ENCODE measurements around the gene CACNG7. TPM values are rescaled to one million over a fixed set of nuclear protein-coding genes. Genes with fewer than 3 reads are reported as not detected.
A peak's percentile ranks its signal among the peaks of the same experiment; 100 is the strongest.

Gene CACNG7
- total RNA-seq, 2 donors from 2014 or later, result not detected

DNA sequence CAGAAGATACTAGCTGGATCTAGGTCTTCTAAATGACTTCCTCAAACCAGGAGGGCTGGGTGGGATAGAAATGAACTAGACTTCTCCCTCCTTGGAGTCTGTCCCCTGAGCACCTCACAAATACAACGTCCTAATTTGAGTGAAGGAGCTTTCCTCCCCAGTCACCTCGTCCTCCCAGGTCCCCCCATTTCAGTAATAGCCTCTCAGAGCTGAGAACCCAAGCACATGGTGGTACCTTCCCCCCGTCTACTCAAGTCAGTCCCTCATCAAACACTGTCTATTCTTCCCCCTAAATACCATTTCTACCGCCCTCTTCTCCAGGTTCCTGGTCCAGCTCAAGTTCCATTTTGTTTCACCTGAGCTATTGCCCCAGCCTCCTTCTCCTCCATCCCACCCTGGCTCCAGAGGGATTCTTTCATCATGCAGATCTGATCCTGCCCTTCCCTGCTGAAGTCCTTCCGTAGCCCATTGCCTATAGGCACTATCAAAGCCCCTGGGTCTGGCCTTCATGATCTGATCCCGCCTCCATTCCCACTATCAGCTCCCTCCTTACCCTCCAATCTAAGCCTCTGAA lies 32.3 kb upstream of the CACNG7 start:
- H3K27me3 ChIP-seq, result peaks cover 0 to 2% of the 10 kb centered on the region in 2 donors
- H3K36me3 ChIP-seq, result peaks cover 44% of the 10 kb centered on the region
- TF ChIP-seq, protein P1, sequence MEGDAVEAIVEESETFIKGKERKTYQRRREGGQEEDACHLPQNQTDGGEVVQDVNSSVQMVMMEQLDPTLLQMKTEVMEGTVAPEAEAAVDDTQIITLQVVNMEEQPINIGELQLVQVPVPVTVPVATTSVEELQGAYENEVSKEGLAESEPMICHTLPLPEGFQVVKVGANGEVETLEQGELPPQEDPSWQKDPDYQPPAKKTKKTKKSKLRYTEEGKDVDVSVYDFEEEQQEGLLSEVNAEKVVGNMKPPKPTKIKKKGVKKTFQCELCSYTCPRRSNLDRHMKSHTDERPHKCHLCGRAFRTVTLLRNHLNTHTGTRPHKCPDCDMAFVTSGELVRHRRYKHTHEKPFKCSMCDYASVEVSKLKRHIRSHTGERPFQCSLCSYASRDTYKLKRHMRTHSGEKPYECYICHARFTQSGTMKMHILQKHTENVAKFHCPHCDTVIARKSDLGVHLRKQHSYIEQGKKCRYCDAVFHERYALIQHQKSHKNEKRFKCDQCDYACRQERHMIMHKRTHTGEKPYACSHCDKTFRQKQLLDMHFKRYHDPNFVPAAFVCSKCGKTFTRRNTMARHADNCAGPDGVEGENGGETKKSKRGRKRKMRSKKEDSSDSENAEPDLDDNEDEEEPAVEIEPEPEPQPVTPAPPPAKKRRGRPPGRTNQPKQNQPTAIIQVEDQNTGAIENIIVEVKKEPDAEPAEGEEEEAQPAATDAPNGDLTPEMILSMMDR (IDR thresholded peaks at IDR 0.05), result no peak
- peaks cover 0 to 36% of the 10 kb centered on the region in 2 donors for H3K4me1 ChIP-seq
- H3K4me3 ChIP-seq, result no peak overlapping the region
- no peaks in the 10 kb centered on the region for H3K9me3 ChIP-seq
- DNase-seq (ENCODE audit: low spot score), result no peak
- no peak overlapping the region for H3K27ac ChIP-seq

DNA sequence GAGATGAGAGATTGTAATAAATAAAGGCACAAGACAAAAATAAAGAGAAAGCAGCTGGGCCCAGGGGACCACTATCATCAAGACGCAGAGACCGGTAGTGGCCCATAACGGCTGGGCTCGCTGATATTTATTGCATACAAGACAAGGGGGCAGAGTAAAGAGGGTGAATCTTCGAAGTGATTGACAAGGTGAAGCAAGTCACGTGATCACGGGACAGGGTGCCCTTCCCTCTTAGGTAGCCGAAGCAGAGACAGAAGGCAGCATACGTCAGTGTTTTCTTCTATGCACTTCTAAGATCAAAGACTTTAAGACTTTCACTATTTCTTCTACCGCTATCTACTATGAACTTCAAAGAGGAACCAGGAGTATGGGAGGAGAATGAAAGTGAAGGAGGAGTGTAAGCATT lies 31.7 kb upstream of the CACNG7 start:
- H3K9me3 ChIP-seq, result no peaks in the 10 kb centered on the region
- DNase-seq (ENCODE audit: low spot score), result no peak
- no peak overlapping the region for H3K4me3 ChIP-seq
- TF ChIP-seq, protein P1 (IDR thresholded peaks at IDR 0.05), result no peak
- H3K27ac ChIP-seq, result no peak overlapping the region
- H3K27me3 ChIP-seq, result peaks cover 0 to 8% of the 10 kb centered on the region in 2 donors
- H3K4me1 ChIP-seq, result peaks cover 0 to 36% of the 10 kb centered on the region in 2 donors
- peaks cover 39% of the 10 kb centered on the region for H3K36me3 ChIP-seq

DNA sequence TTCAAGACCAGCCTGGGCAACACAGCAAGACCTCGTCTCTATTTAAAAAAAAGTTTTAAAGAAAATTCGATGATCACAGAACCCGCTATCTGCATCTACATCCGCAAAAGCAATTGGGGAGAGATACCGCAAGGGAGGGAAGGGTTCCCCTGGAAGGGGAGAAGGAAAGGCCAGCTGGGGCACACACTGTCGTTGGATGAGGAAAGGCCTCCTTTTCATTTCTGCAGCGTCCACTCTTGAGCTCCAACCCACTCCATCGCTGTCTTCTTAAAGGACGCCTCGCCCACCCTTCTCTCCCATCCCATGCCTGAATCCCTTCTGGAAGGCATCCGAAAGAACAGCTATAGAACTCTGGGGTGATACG lies 30.3 kb upstream of the CACNG7 start:
- Histone ChIP-seq H3K9me3 (no peaks in the 10 kb centered on the region), H3K4me1 (peaks cover 0 to 38% of the 10 kb centered on the region in 2 donors), H3K27me3 (peaks cover 14% of the 10 kb centered on the region in 2 donors), H3K4me3 (peak overlapping the region; percentile 45 to 58), H3K27ac (peak overlapping the region in 1 of 2 donors; percentile 27), H3K36me3 (peaks cover 25% of the 10 kb centered on the region)
- no peak for DNase-seq (ENCODE audit: low spot score)
- TF ChIP-seq, protein P1 (IDR thresholded peaks at IDR 0.05), result no peak

DNA sequence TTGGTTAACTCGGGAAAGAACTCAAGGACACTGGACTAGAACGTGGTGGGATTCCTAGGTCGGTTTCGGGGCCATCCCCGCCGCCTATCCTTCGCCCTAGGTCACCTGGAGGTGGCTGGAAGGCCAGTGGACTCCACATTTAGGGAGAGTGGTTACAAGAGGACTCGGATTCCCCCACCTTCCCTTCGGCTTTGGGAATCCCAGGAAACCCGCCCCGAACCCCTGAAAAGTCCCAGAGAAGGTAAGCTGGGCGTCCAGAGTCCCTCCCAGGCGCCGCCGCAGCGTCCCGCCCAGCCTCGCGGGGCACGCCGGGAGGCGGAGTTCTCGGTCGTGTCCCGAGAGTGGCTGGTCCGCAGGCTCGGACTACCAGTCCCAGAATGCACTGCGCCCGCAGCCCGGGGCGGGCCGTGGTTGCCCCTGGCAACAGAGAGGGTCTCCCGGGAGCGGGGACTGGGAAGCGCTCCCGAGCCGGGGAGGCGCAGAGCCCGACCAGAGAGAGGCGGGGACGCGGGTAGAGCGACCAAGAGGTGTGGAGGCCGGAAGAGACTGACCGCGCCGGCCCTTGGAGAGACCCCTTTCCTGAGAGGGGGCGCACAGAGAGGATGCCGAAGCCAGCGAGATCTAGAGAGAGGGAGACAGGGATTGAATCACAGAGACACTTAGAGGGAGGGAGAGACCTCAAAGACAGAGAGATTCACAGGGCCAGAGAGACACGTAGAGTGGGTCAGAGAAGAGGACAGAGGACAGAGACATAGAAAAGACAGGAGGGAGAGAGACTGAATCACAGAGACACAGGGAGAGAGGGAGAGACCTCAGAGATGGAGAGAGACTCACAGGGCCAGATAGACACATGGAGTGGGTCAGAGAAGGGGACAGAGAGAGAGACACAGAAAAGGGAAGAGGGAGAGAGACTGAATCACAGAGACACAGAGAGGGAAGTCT lies 29.7 kb upstream of the CACNG7 start:
- Histone ChIP-seq H3K27ac (peak overlapping the region in 1 of 2 donors; percentile 27), H3K4me3 (peak overlapping the region; percentile 45 to 58), H3K27me3 (peaks cover 14 to 17% of the 10 kb centered on the region in 2 donors), H3K9me3 (no peaks in the 10 kb centered on the region), H3K4me1 (peaks cover 0 to 34% of the 10 kb centered on the region in 2 donors), H3K36me3 (peaks cover 18% of the 10 kb centered on the region)
- peak; percentile 95 for DNase-seq (ENCODE audit: low spot score)
- TF ChIP-seq, protein P1 (IDR thresholded peaks at IDR 0.05), result no peak

DNA sequence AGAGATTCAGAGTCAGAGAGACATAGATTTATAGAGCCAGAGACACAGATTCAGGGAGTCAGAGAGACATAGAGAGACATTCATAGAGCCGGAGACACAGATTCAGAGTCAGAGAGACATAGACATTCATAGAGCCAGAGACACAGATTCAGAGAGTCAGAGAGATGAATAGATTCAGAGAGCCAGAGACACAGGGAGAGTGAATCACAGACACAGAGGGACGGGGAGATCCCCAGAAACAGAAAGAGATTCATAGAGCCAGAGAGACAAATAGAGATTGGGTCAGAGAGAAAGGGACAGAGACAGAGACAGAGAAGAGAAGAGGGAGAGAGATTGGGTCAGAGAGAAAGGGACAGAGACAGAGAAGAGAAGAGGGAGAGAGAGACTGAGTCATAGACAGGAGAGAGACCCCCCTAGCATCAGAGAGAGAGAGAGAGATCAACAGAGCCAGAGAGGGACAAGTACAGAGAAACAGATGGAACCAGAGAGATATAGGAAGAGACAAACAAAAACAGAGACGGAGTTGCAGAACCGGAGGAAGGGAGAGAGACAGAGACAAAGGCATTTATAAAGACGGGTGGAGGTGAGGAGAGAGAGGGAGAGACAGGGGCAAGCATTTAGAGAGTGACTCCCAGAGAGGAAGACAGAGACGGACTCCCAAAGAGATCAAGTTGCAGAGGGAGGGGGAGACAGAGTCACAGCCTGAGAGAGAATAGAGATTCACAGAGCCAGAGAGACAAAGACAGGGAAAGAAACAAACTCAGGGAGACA lies 28.2 kb upstream of the CACNG7 start:
- H3K27me3 ChIP-seq, result peaks cover 14 to 17% of the 10 kb centered on the region in 2 donors
- TF ChIP-seq, protein P1 (IDR thresholded peaks at IDR 0.05), result no peak
- H3K4me3 ChIP-seq, result no peak overlapping the region
- no peaks in the 10 kb centered on the region for H3K9me3 ChIP-seq
- DNase-seq (ENCODE audit: low spot score), result no peak
- peaks cover 6% of the 10 kb centered on the region for H3K36me3 ChIP-seq
- H3K27ac ChIP-seq, result no peak overlapping the region
- H3K4me1 ChIP-seq, result peaks cover 0 to 32% of the 10 kb centered on the region in 2 donors
